Sciatic nerve (tissue), 2 donors: ENCODE measurements around the gene ANAPC16. TPM values are rescaled to one million over a fixed set of nuclear protein-coding genes. Genes with fewer than 3 reads are reported as not detected.
A peak's percentile ranks its signal among the peaks of the same experiment; 100 is the strongest.
"Not testable (repeated sequence)": the region's sequence is repeated elsewhere in the genome, so short reads cannot be mapped to it uniquely, and the experiment has no call there.

Experiments
- ATAC-seq: fragments of 200-7000 bp; cut with Tn5 transposase; one replicate; pipeline ENCODE4 v1.9.1; 2020; ENCODE audit warnings: mild to moderate bottlenecking, moderate library complexity
- DNase-seq: peaks from one replicate; pipeline ENCODE4 v3.0.0-alpha.2; 2020; ENCODE audit warnings: low spot score
- intact Hi-C: fragments of 100-400 bp; cut with DNase I; formaldehyde crosslinking; loops from one replicate; pipeline ENCODE4 v1.14.2; 2022
- total RNA-seq: library from RNA; stranded (reverse); fragmentation: NEBNext Ultra II Directional; extraction: Animal tissue kit (Norgen Biotek cat#: 25700); gene quantifications from one replicate; pipeline ENCODE4 v1.2.1, GENCODE V29; 2021
- donor health status: DM: no; HTN: no; CAD: no.
- donor health status: DM: no; HTN: no; CAD: no.

The ANAPC16 gene
- total RNA-seq, 1 donor from 2014 or later = 76.1 TPM

- intact Hi-C loops = no loop called here
- ATAC-seq = peak; percentile 0
- peak; percentile 75 for DNase-seq
These were observed 58.5 kb downstream of the ANAPC16 start for GRCh38 chr10:72274213-72274729.

- DNase-seq (peak; percentile 89), ATAC-seq (peak; percentile 37)
- intact Hi-C loops = loop anchor here (1.0 kb wide), 1 partner anchor 53 kb away; no protein-coding TSS in a partner anchor
These were observed 59.0 kb downstream of the ANAPC16 start for GRCh38 chr10:72274730-72275350.

- ATAC-seq = no peak
- DNase-seq = no peak
- intact Hi-C loops = loop anchor here (1.0 kb wide), 1 partner anchor 53 kb away; no protein-coding TSS in a partner anchor
These were observed 59.7 kb downstream of the ANAPC16 start for GRCh38 chr10:72275351-72276012.

- intact Hi-C loops = no loop called here
- DNase-seq = no peak
- ATAC-seq = no peak
These were observed 60.2 kb downstream of the ANAPC16 start for GRCh38 chr10:72276013-72276387.

- no peak for ATAC-seq
- intact Hi-C loops = no loop called here
- no peak for DNase-seq
These were observed 60.9 kb downstream of the ANAPC16 start for GRCh38 chr10:72276421-72277339.

GRCh38 chr10:72277340-72277995, 61.7 kb downstream of the ANAPC16 start:
- DNase-seq = no peak
- ATAC-seq = no peak
- intact Hi-C loops = no loop called here

- intact Hi-C loops = no loop called here
- no peak for ATAC-seq
- DNase-seq = no peak
These were observed 62.3 kb downstream of the ANAPC16 start for GRCh38 chr10:72277996-72278667.

GRCh38 chr10:72278668-72279393, 63.0 kb downstream of the ANAPC16 start:
- intact Hi-C loops = no loop called here
- ATAC-seq (no peak), DNase-seq (no peak)

- DNase-seq, ATAC-seq, intact Hi-C loops: not testable (repeated sequence)
These were observed 63.8 kb downstream of the ANAPC16 start for GRCh38 chr10:72279587-72279986.

- intact Hi-C loops = no loop called here
- ATAC-seq (no peak), DNase-seq (no peak)
These were observed 67.3 kb downstream of the ANAPC16 start for GRCh38 chr10:72283131-72283530.

Other genes with a start within 250 kb of the ANAPC16 start
- gene SPOCK2, start 127.5 kb upstream of the ANAPC16 start, total RNA-seq = 5.3 TPM
- 37.4 TPM for gene ASCC1, start 264 bp downstream of the ANAPC16 start, total RNA-seq
- gene DDIT4, start 57.9 kb downstream of the ANAPC16 start, total RNA-seq = 232 TPM
- 50.0 TPM for gene DNAJB12, start 138.9 kb downstream of the ANAPC16 start, total RNA-seq